HG03280 (cell line): ENCODE measurements around the gene IDH3G.

Experiments
- ATAC-seq: cut with Tn5 transposase; IDR thresholded peaks from one replicate; pipeline ENCODE4 v1.9.1; 2021; ENCODE audit warnings: mild to moderate bottlenecking, moderate library complexity; ENCODE audit not compliant: unreplicated experiment

The IDH3G gene

DNA sequence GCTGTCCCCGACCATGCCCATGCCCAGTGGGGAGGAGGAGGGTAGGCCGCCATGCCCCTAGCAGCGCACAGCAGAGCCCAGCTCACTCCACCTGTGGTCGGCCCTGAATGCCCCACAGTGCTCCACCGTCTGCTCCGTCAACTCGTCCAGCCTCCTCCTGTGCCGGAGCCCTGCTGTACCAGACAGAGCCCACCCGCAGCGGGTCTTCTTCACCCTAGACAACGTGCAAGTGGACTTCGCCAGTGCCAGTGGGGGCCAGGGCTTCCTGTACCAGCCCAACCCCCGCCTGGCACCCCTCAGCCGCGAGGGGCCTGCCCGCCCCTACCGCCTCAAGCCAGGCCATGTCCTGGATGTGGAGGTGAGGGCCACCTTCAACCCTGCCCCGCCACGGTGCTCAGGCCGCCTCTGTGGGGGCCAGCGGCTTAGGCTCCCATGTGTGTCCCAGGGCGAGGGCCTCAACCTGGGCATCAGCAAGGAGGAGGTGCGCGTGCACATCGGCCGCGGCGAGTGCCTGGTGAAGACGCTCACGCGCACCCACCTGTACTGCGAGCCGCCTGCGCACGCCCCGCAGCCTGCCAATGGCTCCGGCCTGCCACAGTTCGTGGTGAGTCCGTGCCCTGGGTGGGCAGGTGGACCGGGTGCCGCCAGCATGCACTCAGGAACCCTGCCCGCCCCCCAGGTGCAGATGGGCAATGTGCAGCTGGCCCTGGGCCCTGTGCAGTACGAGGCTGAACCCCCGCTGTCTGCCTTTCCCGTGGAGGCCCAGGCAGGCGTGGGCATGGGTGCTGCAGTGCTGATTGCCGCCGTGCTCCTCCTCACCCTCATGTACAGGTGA, 20.2 kb downstream of the IDH3G start:
- ATAC-seq: no peak

DNA sequence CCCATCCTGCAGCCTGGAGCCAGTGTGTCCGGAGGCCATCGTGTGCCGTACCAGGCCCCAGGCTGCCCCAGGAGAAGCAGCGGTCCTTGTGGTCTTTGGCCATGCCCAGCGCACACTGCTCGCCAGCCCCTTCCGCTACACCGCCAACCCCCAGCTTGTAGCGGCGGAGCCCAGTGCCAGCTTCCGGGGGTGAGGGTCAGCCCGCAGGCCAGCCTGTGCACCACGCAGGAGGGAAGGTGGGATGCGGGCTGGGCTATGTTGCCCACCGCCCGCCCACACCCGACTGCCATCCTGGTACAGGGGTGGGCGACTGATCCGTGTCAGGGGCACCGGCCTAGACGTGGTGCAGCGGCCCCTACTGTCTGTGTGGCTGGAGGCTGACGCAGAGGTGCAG, 21.0 kb downstream of the IDH3G start:
- no peak for ATAC-seq

- no peak for ATAC-seq
These were observed 21.6 kb downstream of the IDH3G start for GRCh38 chrX:153772316-153773217.

DNA sequence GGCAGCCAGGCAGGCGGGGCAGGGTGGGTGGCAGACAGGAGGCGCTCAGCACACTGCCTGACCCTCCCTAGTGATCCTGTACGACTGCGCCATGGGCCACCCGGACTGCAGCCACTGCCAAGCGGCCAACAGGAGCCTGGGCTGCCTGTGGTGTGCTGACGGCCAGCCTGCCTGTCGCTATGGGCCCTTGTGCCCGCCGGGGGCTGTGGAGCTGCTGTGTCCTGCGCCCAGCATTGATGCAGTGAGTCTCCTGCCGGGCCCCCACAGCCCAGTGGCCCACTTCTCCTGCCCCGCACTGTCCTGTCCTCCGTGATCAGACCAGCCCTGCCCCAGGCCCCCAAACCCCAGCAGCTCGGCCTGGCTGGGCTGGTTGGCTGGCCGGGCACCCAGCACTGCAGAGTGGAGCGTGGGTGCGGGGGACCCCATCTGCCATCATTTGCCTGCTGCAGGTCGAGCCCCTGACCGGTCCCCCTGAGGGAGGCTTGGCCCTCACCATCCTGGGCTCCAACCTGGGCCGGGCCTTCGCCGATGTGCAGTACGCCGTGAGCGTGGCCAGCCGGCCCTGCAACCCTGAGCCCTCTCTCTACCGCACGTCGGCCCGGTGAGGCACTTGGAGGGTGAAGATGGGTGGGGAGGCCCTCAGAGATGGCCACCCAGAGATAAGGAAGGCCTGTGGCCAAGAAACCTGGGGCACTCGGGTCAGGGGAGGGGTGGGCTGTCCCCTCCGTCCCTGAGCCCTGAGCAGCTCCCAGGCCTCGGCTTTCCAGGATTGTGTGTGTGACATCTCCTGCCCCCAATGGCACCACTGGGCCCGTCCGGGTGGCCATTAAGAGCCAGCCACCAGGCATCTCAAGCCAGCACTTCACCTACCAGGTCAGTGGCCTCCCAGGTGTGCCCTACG, 22.5 kb downstream of the IDH3G start:
- no peak for ATAC-seq

DNA sequence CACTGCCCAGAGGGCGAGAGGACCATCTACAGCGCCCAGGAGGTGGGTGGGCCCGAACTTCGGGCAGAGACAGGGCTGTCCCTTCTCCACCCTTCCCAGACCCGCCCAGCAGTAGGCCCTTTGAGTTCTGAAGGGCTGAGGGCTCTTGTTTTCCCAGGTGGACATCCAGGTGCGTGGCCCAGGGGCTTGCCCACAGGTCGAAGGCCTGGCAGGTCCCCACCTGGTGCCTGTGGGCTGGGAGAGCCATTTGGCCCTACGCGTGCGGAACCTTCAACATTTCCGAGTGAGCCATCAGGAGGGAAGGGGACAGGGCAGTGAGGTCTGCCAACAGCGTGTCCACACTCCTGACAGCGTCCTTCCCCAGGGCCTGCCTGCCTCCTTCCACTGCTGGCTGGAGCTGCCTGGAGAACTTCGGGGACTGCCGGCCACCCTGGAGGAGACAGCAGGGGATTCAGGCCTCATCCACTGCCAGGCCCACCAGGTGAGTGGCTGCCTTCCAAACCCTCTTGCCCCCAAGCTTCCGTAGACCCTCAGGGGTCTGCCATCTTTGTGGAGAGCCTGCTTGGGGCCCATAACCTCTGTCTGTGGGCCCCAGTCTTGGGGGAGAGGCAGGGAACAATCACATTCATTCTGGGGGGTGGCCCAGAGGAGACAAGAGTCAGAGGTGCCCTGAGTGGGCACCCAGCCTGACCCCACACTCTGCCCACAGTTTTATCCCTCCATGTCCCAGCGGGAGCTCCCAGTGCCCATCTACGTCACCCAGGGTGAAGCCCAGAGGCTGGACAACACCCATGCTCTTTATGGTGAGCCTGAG, 23.4 kb downstream of the IDH3G start:
- no peak for ATAC-seq

DNA sequence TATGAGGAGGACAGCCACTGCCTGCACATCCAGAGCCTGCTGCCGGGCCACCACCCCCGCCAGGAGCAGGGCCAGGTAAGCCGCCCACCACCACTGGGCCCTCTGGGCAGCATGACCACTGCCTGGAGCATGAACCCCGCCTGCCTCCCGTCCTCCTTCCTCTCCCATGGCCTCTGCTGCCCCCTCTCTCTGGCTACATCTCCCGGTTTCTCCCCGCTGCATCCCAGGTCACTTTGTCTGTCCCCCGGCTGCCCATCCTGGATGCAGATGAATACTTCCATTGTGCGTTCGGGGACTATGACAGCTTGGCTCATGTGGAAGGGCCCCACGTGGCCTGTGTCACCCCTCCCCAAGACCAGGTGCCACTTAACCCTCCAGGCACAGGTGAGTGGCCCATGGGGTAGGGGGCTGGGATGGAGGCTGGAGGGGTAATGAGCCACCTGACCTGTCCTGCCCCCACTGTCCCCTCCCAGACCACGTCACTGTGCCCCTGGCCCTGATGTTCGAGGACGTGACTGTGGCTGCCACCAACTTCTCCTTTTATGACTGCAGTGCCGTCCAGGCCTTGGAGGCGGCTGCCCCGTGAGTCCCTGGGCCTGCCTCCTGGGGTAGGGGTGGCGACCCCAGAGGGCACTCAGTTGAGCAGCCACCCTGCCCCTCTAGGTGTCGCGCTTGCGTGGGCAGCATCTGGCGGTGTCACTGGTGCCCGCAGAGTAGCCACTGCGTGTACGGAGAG, 24.1 kb downstream of the IDH3G start:
- no peak for ATAC-seq

DNA sequence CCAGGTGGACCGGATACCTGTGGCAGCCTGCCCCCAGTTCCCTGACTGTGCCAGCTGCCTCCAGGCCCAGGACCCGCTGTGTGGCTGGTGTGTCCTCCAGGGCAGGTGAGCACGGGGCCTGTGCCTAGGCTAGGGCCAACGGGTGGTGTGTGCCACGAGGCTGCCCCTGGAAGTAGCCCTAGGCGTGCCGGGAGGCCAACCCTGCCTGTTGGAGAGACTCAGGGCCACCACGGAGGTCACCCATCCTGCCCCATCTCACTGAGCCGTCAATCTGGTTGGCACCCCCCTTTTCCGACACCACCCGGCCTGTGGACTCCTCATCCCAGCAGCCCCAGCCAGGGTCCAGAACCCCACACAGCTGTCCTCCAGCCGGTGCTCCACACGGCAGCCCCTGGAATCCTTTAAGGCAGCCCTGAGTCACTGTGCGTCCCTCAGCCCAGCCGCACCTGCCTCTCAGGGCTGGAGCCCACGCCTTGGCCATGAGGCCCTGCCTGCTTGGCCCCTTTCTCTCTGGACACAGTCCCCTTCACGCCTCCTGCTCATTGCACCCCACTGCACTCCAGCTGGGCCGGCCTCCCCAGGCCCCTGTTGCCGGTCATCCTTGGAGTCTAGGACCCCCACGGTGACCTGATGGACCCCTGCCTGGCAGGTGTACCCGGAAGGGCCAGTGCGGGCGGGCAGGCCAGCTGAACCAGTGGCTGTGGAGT, 24.9 kb downstream of the IDH3G start:
- no peak for ATAC-seq

GRCh38 chrX:153768311-153769157, 25.6 kb downstream of the IDH3G start:
- no peak for ATAC-seq

GRCh38 chrX:153767674-153768055, 26.5 kb downstream of the IDH3G start:
- no peak for ATAC-seq

- ATAC-seq: no peak
These were observed 27.1 kb downstream of the IDH3G start for GRCh38 chrX:153766871-153767673.

DNA sequence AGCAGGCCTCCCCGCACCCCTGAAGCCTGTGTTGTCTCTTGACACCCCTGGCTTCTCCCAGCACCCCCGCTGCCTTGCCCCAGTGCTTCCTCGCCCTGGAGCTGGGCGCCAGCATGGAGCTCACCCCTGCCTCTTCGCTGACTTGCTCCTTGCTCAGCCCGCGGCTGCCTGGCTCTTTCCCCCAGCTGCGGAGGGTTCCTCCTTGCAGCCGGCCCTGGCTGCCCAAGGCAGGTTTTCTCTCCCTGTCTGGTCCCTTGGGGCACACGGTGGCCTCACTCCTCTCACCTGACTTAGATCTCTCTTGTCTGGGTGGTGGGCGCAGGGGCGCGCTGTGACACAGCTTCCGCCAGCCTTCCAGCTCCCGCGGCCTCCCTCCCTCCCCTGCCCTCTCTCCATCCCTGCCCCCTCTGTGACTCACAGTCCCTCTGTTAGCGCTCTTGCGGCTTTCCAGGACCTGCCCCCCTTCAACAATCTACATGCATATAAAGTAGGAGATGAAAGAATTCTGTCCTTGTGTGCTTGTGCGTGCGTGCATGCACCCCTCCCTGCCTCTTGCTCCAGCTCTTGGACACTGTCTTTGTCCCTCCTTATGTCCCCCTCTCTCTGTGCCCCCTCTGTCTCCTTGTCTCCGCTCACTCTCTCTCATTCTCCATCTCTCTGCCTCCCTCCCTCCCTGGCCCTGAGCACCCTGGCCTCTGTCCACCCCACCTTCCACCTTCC, 27.9 kb downstream of the IDH3G start:
- no peak for ATAC-seq

GRCh38 chrX:153765138-153766079, 28.8 kb downstream of the IDH3G start:
- no peak for ATAC-seq

DNA sequence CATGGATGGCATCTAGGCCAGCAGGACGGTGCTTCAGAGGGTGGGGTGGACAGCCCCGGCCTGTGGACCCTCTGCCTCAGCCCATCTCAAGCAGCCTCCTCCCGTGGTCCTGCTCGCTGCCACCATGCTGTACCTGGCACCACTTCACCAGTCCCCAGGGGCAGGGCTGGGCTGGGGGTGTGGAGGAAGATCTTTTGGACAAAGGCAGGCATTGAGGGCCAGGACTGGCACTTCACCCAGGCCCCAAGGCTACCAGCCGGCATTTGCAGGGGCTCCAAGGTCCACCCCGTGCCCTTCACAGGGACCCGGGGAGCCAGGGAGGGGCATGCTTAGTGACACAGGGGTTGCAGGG, 29.4 kb downstream of the IDH3G start:
- ATAC-seq: no peak

- ATAC-seq: peak; percentile 58
These were observed 30.0 kb downstream of the IDH3G start, which contains the start of gene PLXNB3 for GRCh38 chrX:153763989-153764755. Gene PLXNB3 (plus strand): TSS chrX:153764249. CDS start chrX:153765536, 1,287 bp downstream.
